ENCODE results near the gene PPAT. TPM values are rescaled to one million over a fixed set of nuclear protein-coding genes. Genes with fewer than 3 reads are reported as not detected.

The PPAT gene
- polyA plus RNA-seq, 1 experiment = 3.2 TPM

- POLR2A ChIA-PET = no interaction called here
- TF ChIP-seq, protein P1, sequence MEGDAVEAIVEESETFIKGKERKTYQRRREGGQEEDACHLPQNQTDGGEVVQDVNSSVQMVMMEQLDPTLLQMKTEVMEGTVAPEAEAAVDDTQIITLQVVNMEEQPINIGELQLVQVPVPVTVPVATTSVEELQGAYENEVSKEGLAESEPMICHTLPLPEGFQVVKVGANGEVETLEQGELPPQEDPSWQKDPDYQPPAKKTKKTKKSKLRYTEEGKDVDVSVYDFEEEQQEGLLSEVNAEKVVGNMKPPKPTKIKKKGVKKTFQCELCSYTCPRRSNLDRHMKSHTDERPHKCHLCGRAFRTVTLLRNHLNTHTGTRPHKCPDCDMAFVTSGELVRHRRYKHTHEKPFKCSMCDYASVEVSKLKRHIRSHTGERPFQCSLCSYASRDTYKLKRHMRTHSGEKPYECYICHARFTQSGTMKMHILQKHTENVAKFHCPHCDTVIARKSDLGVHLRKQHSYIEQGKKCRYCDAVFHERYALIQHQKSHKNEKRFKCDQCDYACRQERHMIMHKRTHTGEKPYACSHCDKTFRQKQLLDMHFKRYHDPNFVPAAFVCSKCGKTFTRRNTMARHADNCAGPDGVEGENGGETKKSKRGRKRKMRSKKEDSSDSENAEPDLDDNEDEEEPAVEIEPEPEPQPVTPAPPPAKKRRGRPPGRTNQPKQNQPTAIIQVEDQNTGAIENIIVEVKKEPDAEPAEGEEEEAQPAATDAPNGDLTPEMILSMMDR (IDR thresholded peaks at IDR 0.05; ENCODE audit: insufficient read depth, low read depth, low read length) = no peak
Observed at GRCh38 chr4:56345458-56345857, 90.0 kb downstream of the PPAT start.

More at GRCh38 chr4:56345458-56345857, 90.0 kb downstream of the PPAT start:
- Histone ChIP-seq H3K27me3 (ENCODE audit: control insufficient read depth, insufficient read depth, low read length) (no peaks in the 10 kb centered on the region), H3K36me3 (ENCODE audit: control insufficient read depth, insufficient read depth, low read length) (0 out of 2 replicates have a peak, but pooled peaks cover 2% of the 10 kb centered on the region), H3K4me3 (ENCODE audit: low read depth, low read length) (no peak overlapping the region)
- no peak for DNase-seq (ENCODE audit: low read depth)
- CTCF ChIA-PET = no interaction called here

Other genes with a start within 250 kb of the PPAT start
- gene AASDH, start 48.1 kb downstream of the PPAT start, polyA plus RNA-seq (2011; rRNA removed) = 3.4 and 8.8 TPM in 2 replicates
- gene PAICS, start 645 bp upstream of the PPAT start, polyA plus RNA-seq (2011; rRNA removed) = 50.3 and 85.3 TPM in 2 replicates
- gene SRP72, start 32.0 kb upstream of the PPAT start, polyA plus RNA-seq (2011; rRNA removed) = 118 and 145 TPM in 2 replicates
- 0.23 and 0.29 TPM in 2 replicates for gene ARL9, start 70.2 kb upstream of the PPAT start, polyA plus RNA-seq (2011; rRNA removed)
- gene HOPX, start 245.7 kb upstream of the PPAT start, polyA plus RNA-seq (2011; rRNA removed) = not detected in 2 replicates

Data from BJ (cell line).